HepG2 (cell line): ENCODE measurements around the gene CEP164. TPM values are rescaled to one million over a fixed set of nuclear protein-coding genes. Genes with fewer than 3 reads are reported as not detected.

Source experiments
- ATAC-seq: fragments of 200-7000 bp; cut with Tn5 transposase; 3 replicates; pipeline ENCODE4 v1.9.1; 2020; ENCODE audit warnings: mild to moderate bottlenecking, moderate library complexity
- BruUV-seq: library from RNA; stranded (reverse); fragments of 400-500 nt; replicated peaks from 2 replicates; lab custom pipeline; 2021; lab: Mats Ljungman, UMichigan
- CTCF ChIA-PET: fragments of 300-600 bp; formaldehyde crosslinking; extraction: SDS; loops from one replicate; lab custom pipeline; 2021; ENCODE audit warnings: low total read pairs, inconsistent platforms, low intra/inter-chr PET ratio; lab: Yijun Ruan, JAX
- POLR2A ChIA-PET: fragments of 350-600 bp; sonication (Branson Sonifier 250); formaldehyde crosslinking; loops from one replicate; lab custom pipeline; 2020; ENCODE audit warnings: antibody characterized with exemption, inconsistent platforms; lab: Yijun Ruan, JAX
- DNase-seq: peaks from one replicate; pipeline ENCODE4 v3.0.0-alpha.2; 2015; ENCODE audit warnings: low spot score
- FAIRE-seq: peaks from 3 replicates; lab custom pipeline; 2011; peaks lifted over from hg19 to GRCh38; lab: Jason Lieb, UNC
- H2AFZ ChIP-seq: one replicate; pipeline ENCODE4 v1.6.1; 2011; ENCODE audit warnings: low read length, inconsistent platforms
- H3K27ac ChIP-seq: fragments of 300-600 bp; 3 replicates; pipeline ENCODE4 v1.8.0; 2011; ENCODE audit warnings: mixed run types, mild to moderate bottlenecking, mixed read lengths, low read length, inconsistent platforms; ENCODE audit not compliant: insufficient read depth; ENCODE audit errors: extremely low read length
- H3K27me3 ChIP-seq, 2 experiments: fragments of 200-600 bp in 1 of 2; 2 replicates in 1 of 2; 3 replicates in 1 of 2; pipeline versions ENCODE4 v1.6.0 to v1.8.0; 2011; ENCODE audit warnings: low read length in 2 of 2, mild to moderate bottlenecking in 2 of 2, moderate library complexity in 2 of 2, inconsistent platforms in 1 of 2; ENCODE audit not compliant: insufficient read depth in 2 of 2, control insufficient read depth in 1 of 2
- H3K36me3 ChIP-seq, 2 experiments: fragments of 200-600 bp in 1 of 2; replicated peaks in 1 of 2; 2 replicates in 1 of 2; 3 replicates in 1 of 2; pipeline versions ENCODE4 v1.5.1 to v1.8.0; 2011; ENCODE audit warnings: low read length in 2 of 2, inconsistent platforms in 1 of 2; ENCODE audit not compliant: insufficient read depth in 2 of 2, control insufficient read depth in 1 of 2
- H3K4me1 ChIP-seq: 2 replicates; pipeline ENCODE4 v1.5.1; 2012; ENCODE audit warnings: low read length, inconsistent platforms; ENCODE audit not compliant: insufficient read depth
- H3K4me2 ChIP-seq: 2 replicates; pipeline ENCODE4 v1.6.0; 2011; ENCODE audit warnings: low read depth, low read length, inconsistent platforms
- H3K4me3 ChIP-seq, 3 experiments: fragments of 200-600 bp in 1 of 3; sonication (generic), shearing (Covaris generic) in 1 of 3; replicated peaks in 1 of 3; 2 replicates each; pipeline ENCODE4 v1.5.1; 2011 to 2016; ENCODE audit warnings: low read length in 3 of 3, inconsistent platforms in 2 of 3, low read depth in 2 of 3, mild to moderate bottlenecking in 2 of 3, control low read depth in 1 of 3, mixed read lengths in 1 of 3; ENCODE audit not compliant: insufficient read depth in 1 of 3
- H3K79me2 ChIP-seq: one replicate; pipeline ENCODE4 v1.6.1; 2011; ENCODE audit warnings: low read length, inconsistent platforms; ENCODE audit not compliant: insufficient read depth
- H3K9ac ChIP-seq: 2 replicates; pipeline ENCODE4 v1.6.0; 2011; ENCODE audit warnings: mild to moderate bottlenecking, low read depth, low read length, inconsistent platforms; ENCODE audit not compliant: insufficient read depth
- H3K9me3 ChIP-seq: 2 replicates; pipeline ENCODE4 v1.5.1; 2012; ENCODE audit warnings: mild to moderate bottlenecking, low read length
- H4K20me1 ChIP-seq: 2 replicates; pipeline ENCODE4 v1.6.0; 2011; ENCODE audit warnings: inconsistent platforms, mild to moderate bottlenecking, low read length, moderate library complexity; ENCODE audit not compliant: insufficient read depth
- HHEX ChIP-seq: IDR thresholded peaks from 2 replicates; pipeline ENCODE4 v1.6.1; 2016; ENCODE audit warnings: control low read depth
- NR3C1 ChIP-seq: sonication (generic); formaldehyde crosslinking; IDR thresholded peaks from 2 replicates; pipeline ENCODE4 v1.4.0; 2020; ENCODE audit warnings: missing genetic modification reagents
- RNF2 ChIP-seq: fragments of 450-650 bp; conservative IDR thresholded peaks from 2 replicates; pipeline ENCODE4 v1.6.1; 2016; ENCODE audit warnings: low read depth
- SOX13 ChIP-seq, 3 experiments: fragments of 450-650 bp in 1 of 3; sonication (generic) in 1 of 3; formaldehyde crosslinking in 1 of 3; IDR thresholded peaks in 2 of 3; conservative IDR thresholded peaks in 1 of 3; 2 replicates each; pipeline versions ENCODE4 v1.5.0 to v1.6.1; 2016 to 2020; ENCODE audit warnings: antibody characterized with exemption in 1 of 3, mild to moderate bottlenecking in 1 of 3, missing compliant biosample characterization in 1 of 3, missing genetic modification reagents in 1 of 3, moderate library complexity in 1 of 3
- TBP ChIP-seq: sonication (generic); formaldehyde crosslinking; IDR thresholded peaks from 2 replicates; pipeline ENCODE4 v1.5.0; 2020; ENCODE audit warnings: missing genetic modification reagents
- ZNF263 ChIP-seq: sonication (generic); formaldehyde crosslinking; IDR thresholded peaks from 2 replicates; pipeline ENCODE4 v1.4.0; 2020; ENCODE audit warnings: missing genetic modification reagents
- ZNF337 ChIP-seq: sonication (generic); formaldehyde crosslinking; IDR thresholded peaks from 2 replicates; pipeline ENCODE4 v1.5.1; 2020; ENCODE audit warnings: missing genetic modification reagents, low read depth, mild to moderate bottlenecking, borderline replicate concordance
- ZNF775 ChIP-seq: sonication (generic); formaldehyde crosslinking; IDR thresholded peaks from 2 replicates; pipeline ENCODE4 v1.4.0; 2020; ENCODE audit warnings: missing genetic modification reagents, mild to moderate bottlenecking, moderate library complexity, borderline replicate concordance
- ZNF816 ChIP-seq: sonication (generic); formaldehyde crosslinking; IDR thresholded peaks from 2 replicates; pipeline ENCODE4 v1.8.0; 2022; ENCODE audit warnings: missing genetic modification reagents, mild to moderate bottlenecking, borderline replicate concordance
- WGBS: methylation state at CpG from one replicate; pipeline ENCODE4 v1.1.6; 2017; ENCODE audit warnings: low lambda C conversion rate; 5-methylcytosine and 5-hydroxymethylcytosine counted together
- in situ Hi-C: cut with HindIII; loops from 2 replicates; pipeline ENCODE4 v1.10.0; 2017; ENCODE audit warnings: low pct_unique_long_range_greater_than_20kb; ENCODE audit not compliant: extremely low pct_ligation_motif_present
- intact Hi-C: fragments of 100-400 bp; cut with micrococcal nuclease; formaldehyde crosslinking; loops from one replicate; pipeline ENCODE4 v1.10.0; 2022; ENCODE audit not compliant: unreplicated experiment
- polyA plus RNA-seq, 8 experiments: library from polyadenylated mRNA; depleted of rRNA in 3 of 8; stranded (reverse) in 7 of 8; unstranded in 1 of 8; fragments of >200 nt; fragmentation: Illumina TruSeq in 4 of 8; extraction: Trizol in 4 of 8; gene quantifications; 2 replicates each; pipeline versions ENCODE4 v1.2.1 to v1.2.3, GENCODE V29; 2011 to 2016; ENCODE audit warnings: low read depth in 4 of 8, missing spikeins in 1 of 8, mixed read lengths in 1 of 8; ENCODE audit not compliant: insufficient read depth in 1 of 8
- total RNA-seq, 5 experiments: library from RNA; depleted of rRNA; stranded (reverse); fragments of >200 nt; fragmentation: Illumina TruSeq; extraction: Trizol; gene quantifications; 2 replicates each; pipeline ENCODE4 v1.2.3, GENCODE V29; 2016; ENCODE audit warnings: low read depth in 1 of 5
- TF ChIP-seq, protein P1 (sequence below): sonication (generic); formaldehyde crosslinking; IDR thresholded peaks from 2 replicates; pipeline ENCODE4 v1.5.0; 2020; ENCODE audit warnings: mild to moderate bottlenecking, missing genetic modification reagents
- TF ChIP-seq, protein P2 (sequence below), 2 experiments: sonication (generic) in 1 of 2; formaldehyde crosslinking in 1 of 2; IDR thresholded peaks; 2 replicates each; pipeline versions ENCODE4 v1.4.0 to v1.6.1; 2018 to 2020; ENCODE audit warnings: missing genetic modification reagents in 2 of 2, borderline replicate concordance in 1 of 2, low read depth in 1 of 2, mild to moderate bottlenecking in 1 of 2, missing biosample characterization in 1 of 2

The CEP164 gene
- total and polyA plus RNA-seq, 2 of the 13 experiments (the other 11 are each of a cell fraction or from before 2014, with no cell fraction given) = 11.4 to 15.2 TPM

DNA sequence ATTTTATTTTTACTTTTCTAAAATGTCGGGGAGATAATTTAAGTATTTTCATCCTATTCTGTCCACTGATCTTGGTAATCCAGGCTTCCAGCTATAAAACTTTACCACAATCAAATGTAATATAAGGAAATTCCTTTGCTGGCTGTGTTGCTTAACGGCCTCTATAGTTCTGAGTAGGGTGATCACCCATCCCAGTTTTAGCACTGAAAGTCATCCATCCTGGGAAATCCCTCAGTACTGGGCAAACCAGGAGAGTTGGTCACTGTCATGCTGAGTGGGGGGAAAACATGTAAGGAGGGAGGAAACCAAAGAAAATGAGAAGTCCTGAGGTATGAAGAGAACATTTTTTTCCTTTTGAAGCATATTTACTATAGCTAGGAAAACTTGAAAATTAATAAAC, 49.3 kb upstream of the CEP164 start:
- ATAC-seq (no peak), DNase-seq (no peak), FAIRE-seq (no peak)
- Histone ChIP-seq H3K4me1 (peaks cover 8% of the 10 kb centered on the region), H3K9ac (no peak overlapping the region), H3K4me3 (no peak overlapping the region), H4K20me1 (no peaks in the 10 kb centered on the region), H3K9me3 (no peaks in the 10 kb centered on the region), H3K36me3 (peaks cover 5 to 34% of the 10 kb centered on the region in 2 experiments), H3K4me2 (no peak overlapping the region), H2AFZ (no peak overlapping the region), H3K27me3 (no peaks in the 10 kb centered on the region), H3K79me2 (no peaks in the 10 kb centered on the region), H3K27ac (no peak overlapping the region)
- intact Hi-C loops (no loop called here), in situ Hi-C loops (no loop called here)
- TF ChIP-seq NR3C1 (no peak), ZNF337 (no peak), ZNF816 (CRISPR knock-in tag) (no peak), SOX13 (IDR thresholded peaks at IDR 0.05) (no peak), SOX13 (CRISPR knock-in tag; conservative IDR thresholded peaks at IDR 0.05 in 1 of 2, IDR thresholded peaks at IDR 0.05 in 1 of 2) (no peak), RNF2 (no peak), TBP (no peak), HHEX (CRISPR knock-in tag) (no peak), ZNF263 (no peak), ZNF775 (no peak)
- TF ChIP-seq, protein P1, sequence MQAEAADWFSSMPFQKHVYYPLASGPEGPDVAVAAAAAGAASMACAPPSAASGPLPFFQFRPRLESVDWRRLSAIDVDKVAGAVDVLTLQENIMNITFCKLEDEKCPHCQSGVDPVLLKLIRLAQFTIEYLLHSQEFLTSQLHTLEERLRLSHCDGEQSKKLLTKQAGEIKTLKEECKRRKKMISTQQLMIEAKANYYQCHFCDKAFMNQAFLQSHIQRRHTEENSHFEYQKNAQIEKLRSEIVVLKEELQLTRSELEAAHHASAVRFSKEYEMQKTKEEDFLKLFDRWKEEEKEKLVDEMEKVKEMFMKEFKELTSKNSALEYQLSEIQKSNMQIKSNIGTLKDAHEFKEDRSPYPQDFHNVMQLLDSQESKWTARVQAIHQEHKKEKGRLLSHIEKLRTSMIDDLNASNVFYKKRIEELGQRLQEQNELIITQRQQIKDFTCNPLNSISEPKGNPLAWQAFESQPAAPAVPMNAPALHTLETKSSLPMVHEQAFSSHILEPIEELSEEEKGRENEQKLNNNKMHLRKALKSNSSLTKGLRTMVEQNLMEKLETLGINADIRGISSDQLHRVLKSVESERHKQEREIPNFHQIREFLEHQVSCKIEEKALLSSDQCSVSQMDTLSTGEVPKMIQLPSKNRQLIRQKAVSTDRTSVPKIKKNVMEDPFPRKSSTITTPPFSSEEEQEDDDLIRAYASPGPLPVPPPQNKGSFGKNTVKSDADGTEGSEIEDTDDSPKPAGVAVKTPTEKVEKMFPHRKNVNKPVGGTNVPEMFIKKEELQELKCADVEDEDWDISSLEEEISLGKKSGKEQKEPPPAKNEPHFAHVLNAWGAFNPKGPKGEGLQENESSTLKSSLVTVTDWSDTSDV (CRISPR knock-in tag) = no peak
- TF ChIP-seq, protein P2, sequence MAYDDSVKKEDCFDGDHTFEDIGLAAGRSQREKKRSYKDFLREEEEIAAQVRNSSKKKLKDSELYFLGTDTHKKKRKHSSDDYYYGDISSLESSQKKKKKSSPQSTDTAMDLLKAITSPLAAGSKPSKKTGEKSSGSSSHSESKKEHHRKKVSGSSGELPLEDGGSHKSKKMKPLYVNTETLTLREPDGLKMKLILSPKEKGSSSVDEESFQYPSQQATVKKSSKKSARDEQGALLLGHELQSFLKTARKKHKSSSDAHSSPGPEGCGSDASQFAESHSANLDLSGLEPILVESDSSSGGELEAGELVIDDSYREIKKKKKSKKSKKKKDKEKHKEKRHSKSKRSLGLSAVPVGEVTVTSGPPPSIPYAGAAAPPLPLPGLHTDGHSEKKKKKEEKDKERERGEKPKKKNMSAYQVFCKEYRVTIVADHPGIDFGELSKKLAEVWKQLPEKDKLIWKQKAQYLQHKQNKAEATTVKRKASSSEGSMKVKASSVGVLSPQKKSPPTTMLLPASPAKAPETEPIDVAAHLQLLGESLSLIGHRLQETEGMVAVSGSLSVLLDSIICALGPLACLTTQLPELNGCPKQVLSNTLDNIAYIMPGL (CRISPR knock-in tag; IDR thresholded peaks at IDR 0.05; ENCODE audit: borderline replicate concordance in 1 of 2, low read depth in 1 of 2) = no peak
- BruUV-seq = no TSS peak
- ChIA-PET CTCF (no interaction called here), POLR2A (no interaction called here)
- 97% methylated on average over 2 of the region's 2 CpGs for WGBS
